HL-60 (cell line): ENCODE measurements around the gene INPP5E.

ENCODE experiments used
- CTCF ChIP-seq: IDR thresholded peaks from one replicate; pipeline ENCODE4 v1.5.1; 2011; ENCODE audit warnings: low read length, control low read depth, inconsistent platforms; ENCODE audit not compliant: insufficient read depth
- GABPA ChIP-seq: IDR thresholded peaks from 2 replicates; pipeline ENCODE4 v1.6.1; 2012; ENCODE audit warnings: low read depth
- POLR2AphosphoS5 ChIP-seq: IDR thresholded peaks from 2 replicates; pipeline ENCODE4 v1.6.1; 2012; ENCODE audit warnings: low read depth
- SPI1 ChIP-seq: IDR thresholded peaks from 2 replicates; pipeline ENCODE4 v1.6.1; 2012; ENCODE audit warnings: low read depth, mild to moderate bottlenecking, borderline replicate concordance

GRCh38 chr9:136476369-136477150, 36.9 kb upstream of the INPP5E start:
- no peak for TF ChIP-seq CTCF
- no peak for TF ChIP-seq GABPA
- TF ChIP-seq SPI1, result no peak
- no peak for TF ChIP-seq POLR2AphosphoS5
